Neutrophil (primary cell): ENCODE results near the gene SETBP1.

ENCODE experiments used
- H3K27ac ChIP-seq: fragments of 200-600 bp; sonication (generic); 2 replicates; pipeline ENCODE4 v1.5.1; 2016; ENCODE audit warnings: mild to moderate bottlenecking, moderate library complexity
- H3K27me3 ChIP-seq: fragments of 200-600 bp; sonication (generic); 2 replicates; pipeline ENCODE4 v1.6.0; 2016; ENCODE audit warnings: mild to moderate bottlenecking
- H3K36me3 ChIP-seq: fragments of 200-600 bp; sonication (generic); 2 replicates; pipeline ENCODE4 v1.5.1; 2017
- H3K4me1 ChIP-seq, 2 experiments: fragments of 200-600 bp in 1 of 2; sonication (generic) in 1 of 2; 1 replicate in 1 of 2; 2 replicates in 1 of 2; pipeline versions ENCODE4 v1.5.1 to v1.6.1; 2013 to 2016; ENCODE audit warnings: low read depth in 1 of 2, low read length in 1 of 2, mild to moderate bottlenecking in 1 of 2, moderate library complexity in 1 of 2; ENCODE audit not compliant: control insufficient read depth in 1 of 2, insufficient read depth in 1 of 2
- H3K4me3 ChIP-seq, 2 experiments: fragments of 200-600 bp in 1 of 2; sonication (generic) in 1 of 2; 1 replicate in 1 of 2; 2 replicates in 1 of 2; pipeline ENCODE4 v1.5.1; 2013 to 2016; ENCODE audit warnings: low read depth in 1 of 2, low read length in 1 of 2, mild to moderate bottlenecking in 1 of 2, moderate library complexity in 1 of 2
- H3K9me3 ChIP-seq: fragments of 200-600 bp; sonication (generic); 2 replicates; pipeline ENCODE4 v1.5.1; 2016
- TF ChIP-seq, protein P1 (sequence below): fragments of 200-600 bp; sonication (generic); IDR thresholded peaks from 2 replicates; pipeline ENCODE4 v1.5.1; 2016; ENCODE audit warnings: antibody characterized with exemption

Gene SETBP1

DNA sequence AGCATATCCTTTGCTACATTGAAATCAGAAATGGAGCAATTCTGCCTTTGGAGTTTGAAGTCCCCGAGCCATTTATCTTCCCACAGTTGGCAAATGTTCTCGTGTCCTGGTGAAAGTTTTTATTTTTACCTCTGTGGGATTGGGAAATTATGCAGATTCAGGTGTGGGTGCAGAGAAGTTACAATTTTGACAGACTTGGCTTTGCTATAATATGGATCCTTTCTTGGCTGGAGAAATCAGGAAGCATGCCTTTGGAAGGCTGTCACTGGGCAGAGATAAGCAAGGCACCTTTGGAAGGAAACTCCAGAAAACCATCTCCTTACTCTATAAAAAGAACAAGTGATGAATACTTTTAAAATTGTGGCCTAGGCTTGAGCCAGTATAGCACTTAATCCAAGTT lies 278.3 kb downstream of the SETBP1 start:
- peaks cover 32 to 42% of the 10 kb centered on the region in 2 experiments for H3K4me1 ChIP-seq
- H3K36me3 ChIP-seq = no peaks in the 10 kb centered on the region
- H3K27me3 ChIP-seq = no peaks in the 10 kb centered on the region
- H3K4me3 ChIP-seq = no peak overlapping the region
- H3K27ac ChIP-seq = no peak overlapping the region
- H3K9me3 ChIP-seq = no peaks in the 10 kb centered on the region
- TF ChIP-seq, protein P1, sequence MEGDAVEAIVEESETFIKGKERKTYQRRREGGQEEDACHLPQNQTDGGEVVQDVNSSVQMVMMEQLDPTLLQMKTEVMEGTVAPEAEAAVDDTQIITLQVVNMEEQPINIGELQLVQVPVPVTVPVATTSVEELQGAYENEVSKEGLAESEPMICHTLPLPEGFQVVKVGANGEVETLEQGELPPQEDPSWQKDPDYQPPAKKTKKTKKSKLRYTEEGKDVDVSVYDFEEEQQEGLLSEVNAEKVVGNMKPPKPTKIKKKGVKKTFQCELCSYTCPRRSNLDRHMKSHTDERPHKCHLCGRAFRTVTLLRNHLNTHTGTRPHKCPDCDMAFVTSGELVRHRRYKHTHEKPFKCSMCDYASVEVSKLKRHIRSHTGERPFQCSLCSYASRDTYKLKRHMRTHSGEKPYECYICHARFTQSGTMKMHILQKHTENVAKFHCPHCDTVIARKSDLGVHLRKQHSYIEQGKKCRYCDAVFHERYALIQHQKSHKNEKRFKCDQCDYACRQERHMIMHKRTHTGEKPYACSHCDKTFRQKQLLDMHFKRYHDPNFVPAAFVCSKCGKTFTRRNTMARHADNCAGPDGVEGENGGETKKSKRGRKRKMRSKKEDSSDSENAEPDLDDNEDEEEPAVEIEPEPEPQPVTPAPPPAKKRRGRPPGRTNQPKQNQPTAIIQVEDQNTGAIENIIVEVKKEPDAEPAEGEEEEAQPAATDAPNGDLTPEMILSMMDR = no peak

DNA sequence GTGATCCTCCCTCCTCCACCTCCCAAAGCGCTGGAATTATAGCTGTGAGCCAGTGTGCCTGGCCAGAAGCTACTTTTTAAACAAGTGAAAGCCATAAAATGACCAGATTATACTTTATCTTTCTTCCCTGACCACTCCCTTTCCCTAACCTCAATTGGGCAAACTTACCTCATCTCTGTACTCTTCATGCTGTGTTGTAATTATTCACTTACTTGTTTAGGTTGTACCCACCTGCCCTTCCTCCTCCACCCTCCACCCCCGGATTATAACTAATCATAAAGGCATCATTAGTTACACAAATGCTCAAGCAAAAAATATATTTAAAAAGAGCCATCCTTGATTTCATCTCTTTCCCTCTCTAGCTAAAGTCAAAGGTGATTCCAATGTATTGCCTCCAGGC lies 279.9 kb downstream of the SETBP1 start:
- Histone ChIP-seq H3K9me3 (no peaks in the 10 kb centered on the region), H3K27ac (no peak overlapping the region), H3K27me3 (no peaks in the 10 kb centered on the region), H3K4me1 (peaks cover 32 to 42% of the 10 kb centered on the region in 2 experiments), H3K4me3 (no peak overlapping the region), H3K36me3 (no peaks in the 10 kb centered on the region)
- TF ChIP-seq, protein P1 = no peak

DNA sequence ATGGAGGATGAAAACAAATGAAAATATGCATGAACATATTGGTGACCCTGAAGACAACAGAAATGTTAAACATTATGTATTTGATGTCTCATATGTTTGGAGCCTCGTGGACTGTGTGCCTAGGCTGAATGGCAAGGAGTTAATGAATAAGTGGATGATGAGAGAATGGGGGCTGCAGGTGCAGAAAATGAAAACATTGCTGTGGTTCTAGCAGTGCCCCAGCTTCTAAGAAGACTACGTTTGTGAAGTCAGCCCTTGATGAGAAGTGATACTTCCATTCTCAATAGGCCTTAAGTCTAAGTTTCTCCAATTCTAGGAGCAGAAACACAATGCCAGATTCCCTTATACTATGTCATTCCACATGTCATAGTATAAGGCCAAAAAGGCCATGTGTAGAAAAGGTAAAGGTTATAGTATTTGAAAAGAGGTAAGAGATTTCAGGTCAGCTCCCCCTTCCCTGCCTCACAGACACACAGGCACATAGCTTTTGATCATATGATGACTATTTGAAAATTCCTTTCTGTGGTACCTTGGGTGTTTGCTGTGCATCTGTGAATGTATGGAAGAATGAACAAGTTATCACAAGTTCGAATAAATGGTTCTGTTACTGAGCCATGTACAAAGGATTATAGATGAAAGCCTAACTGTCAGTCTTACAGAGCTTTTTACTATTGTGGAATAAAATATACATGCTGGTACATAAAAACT lies 280.8 kb downstream of the SETBP1 start:
- no peaks in the 10 kb centered on the region for H3K36me3 ChIP-seq
- H3K4me1 ChIP-seq = peaks cover 26 to 36% of the 10 kb centered on the region in 2 experiments
- H3K9me3 ChIP-seq = no peaks in the 10 kb centered on the region
- TF ChIP-seq, protein P1 = no peak
- H3K27me3 ChIP-seq = no peaks in the 10 kb centered on the region
- H3K27ac ChIP-seq = no peak overlapping the region
- no peak overlapping the region for H3K4me3 ChIP-seq

DNA sequence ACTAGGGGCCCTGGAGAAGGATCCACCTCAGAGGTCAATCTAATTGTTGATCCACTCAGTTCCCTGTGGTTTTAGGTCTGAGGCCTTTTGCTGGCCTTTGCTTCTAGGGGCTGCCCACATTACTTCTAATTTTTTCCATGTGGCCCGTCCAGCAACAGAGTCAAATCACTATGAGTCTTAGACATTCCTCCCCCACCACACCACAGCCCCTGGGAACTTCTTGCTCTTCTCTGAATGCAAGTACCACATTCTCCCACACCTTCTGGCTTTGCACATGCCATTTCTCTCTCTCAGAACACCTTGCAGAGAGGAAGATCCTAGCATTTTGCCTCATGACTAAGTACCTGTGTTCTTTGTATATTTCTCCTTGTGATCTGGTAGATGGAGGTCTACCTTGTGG lies 286.9 kb downstream of the SETBP1 start:
- peaks cover 12 to 14% of the 10 kb centered on the region in 2 experiments for H3K4me1 ChIP-seq
- no peaks in the 10 kb centered on the region for H3K9me3 ChIP-seq
- no peaks in the 10 kb centered on the region for H3K27me3 ChIP-seq

DNA sequence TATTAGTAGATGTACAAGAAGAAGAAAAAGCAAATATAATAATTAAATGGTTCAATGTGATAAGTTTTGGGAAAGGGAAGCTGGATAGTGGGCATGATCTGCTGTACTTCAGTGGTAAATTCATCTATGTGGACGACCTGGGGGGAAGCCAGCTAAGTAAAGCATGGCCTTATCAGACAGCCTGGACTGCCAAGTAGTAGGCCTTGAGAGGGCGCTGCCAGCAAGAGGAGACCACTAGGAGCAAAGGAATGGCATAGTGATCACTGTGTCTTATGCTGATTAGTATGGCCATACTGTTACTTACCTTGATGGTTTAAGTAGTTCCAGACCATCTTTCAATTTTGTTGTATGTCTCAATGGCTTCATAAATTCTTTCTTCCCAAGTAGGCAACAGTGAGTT lies 287.6 kb downstream of the SETBP1 start:
- H3K36me3 ChIP-seq = no peaks in the 10 kb centered on the region
- no peak overlapping the region for H3K4me3 ChIP-seq
- H3K4me1 ChIP-seq = peaks cover 12 to 14% of the 10 kb centered on the region in 2 experiments
- H3K9me3 ChIP-seq = no peaks in the 10 kb centered on the region
- no peaks in the 10 kb centered on the region for H3K27me3 ChIP-seq
- TF ChIP-seq, protein P1 = no peak
- H3K27ac ChIP-seq = no peak overlapping the region

More for the DNA sequence above, 286.9 kb downstream of the SETBP1 start:
- TF ChIP-seq, protein P1 = no peak
- H3K36me3 ChIP-seq = no peaks in the 10 kb centered on the region
- no peak overlapping the region for H3K27ac ChIP-seq
- no peak overlapping the region for H3K4me3 ChIP-seq
